22Rv1 (cell line): Measurements from ENCODE around the gene DLL1.

ENCODE experiments used
- H3K27ac ChIP-seq: fragments of 450-650 bp; 2 replicates; pipeline ENCODE4 v1.5.1; 2017
- CTCF ChIP-seq: fragments of 450-650 bp; IDR thresholded peaks from 2 replicates; pipeline ENCODE4 v1.5.1; 2017; ENCODE audit warnings: mild to moderate bottlenecking
- ZFX ChIP-seq: fragments of 450-650 bp; IDR thresholded peaks from 2 replicates; pipeline ENCODE4 v1.6.1; 2017; ENCODE audit warnings: antibody characterized with exemption, borderline replicate concordance

Gene DLL1

GRCh38 chr6:170280689-170281045 is 10.2 kb downstream of the DLL1 start:
- TF ChIP-seq ZFX (no peak), CTCF (peak; percentile 26; the same call in 1 of the 2 replicates)
- peak overlapping the region; percentile 65 for H3K27ac ChIP-seq

GRCh38 chr6:170279977-170280688 is 10.7 kb downstream of the DLL1 start:
- H3K27ac ChIP-seq, result peak overlapping the region; percentile 65
- TF ChIP-seq CTCF, result no peak; the same call in none of the 2 replicates
- TF ChIP-seq ZFX, result no peak

- peak overlapping the region; percentile 65 for H3K27ac ChIP-seq
- TF ChIP-seq ZFX, result no peak
- TF ChIP-seq CTCF, result no peak
Observed at GRCh38 chr6:170279426-170279825, 11.5 kb downstream of the DLL1 start.

GRCh38 chr6:170278743-170279094 is 12.2 kb downstream of the DLL1 start:
- H3K27ac ChIP-seq, result no peak overlapping the region
- TF ChIP-seq CTCF, result no peak
- TF ChIP-seq ZFX, result no peak

GRCh38 chr6:170277893-170278742 is 12.8 kb downstream of the DLL1 start:
- TF ChIP-seq CTCF (no peak), ZFX (no peak)

GRCh38 chr6:170276369-170277057 is 14.4 kb downstream of the DLL1 start:
- H3K27ac ChIP-seq, result no peak overlapping the region
- TF ChIP-seq CTCF (no peak), ZFX (no peak)

More at GRCh38 chr6:170277893-170278742, 12.8 kb downstream of the DLL1 start:
- H3K27ac ChIP-seq, result no peak overlapping the region
